Loucy (cell line): ENCODE results near the gene GRIK2.

Experiments
- H2AFZ ChIP-seq: fragments of 200-600 bp; sonication (generic); 2 replicates; pipeline ENCODE4 v1.6.0; 2016; ENCODE audit warnings: antibody characterized with exemption, mild to moderate bottlenecking, low read length, moderate library complexity
- H3F3A ChIP-seq: fragments of 200-600 bp; 2 replicates; pipeline ENCODE4 v1.6.0; 2016; ENCODE audit warnings: antibody characterized with exemption, low read depth, mild to moderate bottlenecking
- H3K27me3 ChIP-seq: fragments of 200-600 bp; sonication (generic); 2 replicates; pipeline ENCODE4 v1.6.1; 2014; ENCODE audit warnings: low read length, mild to moderate bottlenecking; ENCODE audit not compliant: insufficient read depth, poor library complexity, severe bottlenecking
- H3K36me3 ChIP-seq: fragments of 200-600 bp; sonication (generic); 2 replicates; pipeline ENCODE4 v1.6.1; 2016; ENCODE audit warnings: low read length; ENCODE audit not compliant: insufficient read depth
- H3K4me1 ChIP-seq: fragments of 200-600 bp; sonication (generic); 2 replicates; pipeline ENCODE4 v1.5.1; 2014; ENCODE audit warnings: low read length, mild to moderate bottlenecking; ENCODE audit not compliant: insufficient read depth, poor library complexity, severe bottlenecking
- H3K4me2 ChIP-seq: fragments of 200-600 bp; sonication (generic); 2 replicates; pipeline ENCODE4 v1.6.0; 2014; ENCODE audit warnings: antibody characterized with exemption, low read length, low read depth, mild to moderate bottlenecking; ENCODE audit not compliant: poor library complexity, severe bottlenecking
- H3K4me3 ChIP-seq: fragments of 200-600 bp; sonication (generic); 2 replicates; pipeline ENCODE4 v1.5.1; 2014; ENCODE audit warnings: low read length, mild to moderate bottlenecking, mixed read lengths; ENCODE audit not compliant: poor library complexity, severe bottlenecking
- H3K79me2 ChIP-seq: fragments of 200-600 bp; sonication (generic); 2 replicates; pipeline ENCODE4 v1.6.1; 2014; ENCODE audit warnings: low read length; ENCODE audit not compliant: insufficient read depth
- H3K9ac ChIP-seq: fragments of 200-600 bp; sonication (generic); 2 replicates; pipeline ENCODE4 v1.6.0; 2014; ENCODE audit warnings: mild to moderate bottlenecking, low read depth, low read length, moderate library complexity; ENCODE audit not compliant: poor library complexity, severe bottlenecking
- H3K9me2 ChIP-seq: fragments of 200-600 bp; sonication (generic); replicated peaks from 2 replicates; pipeline ENCODE4 v1.6.1; 2016; ENCODE audit warnings: low read depth, low read length, mixed read lengths
- H3K9me3 ChIP-seq: fragments of 200-600 bp; sonication (generic); 2 replicates; pipeline ENCODE4 v1.6.1; 2014; ENCODE audit warnings: mild to moderate bottlenecking, antibody characterized with exemption, low read length, low read depth; ENCODE audit not compliant: insufficient read depth
- H4K20me1 ChIP-seq: fragments of 200-600 bp; sonication (generic); 2 replicates; pipeline ENCODE4 v1.6.0; 2014; ENCODE audit warnings: antibody characterized with exemption, low read length, mild to moderate bottlenecking; ENCODE audit not compliant: insufficient read depth, poor library complexity, severe bottlenecking
- EZH2phosphoT487 ChIP-seq: fragments of 200-600 bp; IDR thresholded peaks from 2 replicates; pipeline ENCODE4 v1.6.1; 2018; ENCODE audit warnings: antibody characterized with exemption, mild to moderate bottlenecking, moderate library complexity, borderline replicate concordance
- TF ChIP-seq, protein P1 (sequence below): fragments of 200-600 bp; sonication (generic); conservative IDR thresholded peaks from 2 replicates; pipeline ENCODE4 v1.5.1; 2014; ENCODE audit warnings: mild to moderate bottlenecking, antibody characterized with exemption, low read length

GRIK2 gene

DNA sequence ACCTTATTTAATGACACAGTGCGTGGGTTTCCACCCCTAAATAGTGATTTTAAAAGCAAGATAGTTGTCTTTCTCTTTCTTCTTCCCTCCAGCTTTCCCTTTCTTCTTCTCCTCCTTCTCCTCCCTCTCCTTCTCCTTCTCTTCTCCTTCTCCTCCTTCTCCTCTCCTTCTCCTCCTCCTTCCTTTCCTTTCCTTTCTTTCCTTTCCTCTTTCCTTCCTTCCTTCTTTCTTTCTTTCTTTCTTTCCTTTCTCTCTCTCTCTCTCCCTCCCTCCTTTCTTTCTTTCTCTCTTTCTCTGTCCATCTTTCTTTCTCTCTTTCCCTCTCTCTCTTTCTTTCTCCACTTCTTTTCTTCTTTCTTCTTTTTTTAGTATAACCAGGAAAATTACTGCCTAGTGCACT, 670.6 kb downstream of the GRIK2 start:
- H3K4me3 ChIP-seq = no peak overlapping the region
- no peaks in the 10 kb centered on the region for H3K9me2 ChIP-seq
- no peaks in the 10 kb centered on the region for H3K4me1 ChIP-seq
- no peak overlapping the region for H3K4me2 ChIP-seq
- no peaks in the 10 kb centered on the region for H3K27me3 ChIP-seq
- H2AFZ ChIP-seq = no peak overlapping the region
- TF ChIP-seq EZH2phosphoT487 = no peak
- TF ChIP-seq, protein P1, sequence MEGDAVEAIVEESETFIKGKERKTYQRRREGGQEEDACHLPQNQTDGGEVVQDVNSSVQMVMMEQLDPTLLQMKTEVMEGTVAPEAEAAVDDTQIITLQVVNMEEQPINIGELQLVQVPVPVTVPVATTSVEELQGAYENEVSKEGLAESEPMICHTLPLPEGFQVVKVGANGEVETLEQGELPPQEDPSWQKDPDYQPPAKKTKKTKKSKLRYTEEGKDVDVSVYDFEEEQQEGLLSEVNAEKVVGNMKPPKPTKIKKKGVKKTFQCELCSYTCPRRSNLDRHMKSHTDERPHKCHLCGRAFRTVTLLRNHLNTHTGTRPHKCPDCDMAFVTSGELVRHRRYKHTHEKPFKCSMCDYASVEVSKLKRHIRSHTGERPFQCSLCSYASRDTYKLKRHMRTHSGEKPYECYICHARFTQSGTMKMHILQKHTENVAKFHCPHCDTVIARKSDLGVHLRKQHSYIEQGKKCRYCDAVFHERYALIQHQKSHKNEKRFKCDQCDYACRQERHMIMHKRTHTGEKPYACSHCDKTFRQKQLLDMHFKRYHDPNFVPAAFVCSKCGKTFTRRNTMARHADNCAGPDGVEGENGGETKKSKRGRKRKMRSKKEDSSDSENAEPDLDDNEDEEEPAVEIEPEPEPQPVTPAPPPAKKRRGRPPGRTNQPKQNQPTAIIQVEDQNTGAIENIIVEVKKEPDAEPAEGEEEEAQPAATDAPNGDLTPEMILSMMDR = no peak
- no peaks in the 10 kb centered on the region for H3F3A ChIP-seq
- no peaks in the 10 kb centered on the region for H4K20me1 ChIP-seq
- no peaks in the 10 kb centered on the region for H3K36me3 ChIP-seq
- H3K79me2 ChIP-seq = no peaks in the 10 kb centered on the region
- H3K9me3 ChIP-seq = no peaks in the 10 kb centered on the region
- H3K9ac ChIP-seq = no peak overlapping the region

DNA sequence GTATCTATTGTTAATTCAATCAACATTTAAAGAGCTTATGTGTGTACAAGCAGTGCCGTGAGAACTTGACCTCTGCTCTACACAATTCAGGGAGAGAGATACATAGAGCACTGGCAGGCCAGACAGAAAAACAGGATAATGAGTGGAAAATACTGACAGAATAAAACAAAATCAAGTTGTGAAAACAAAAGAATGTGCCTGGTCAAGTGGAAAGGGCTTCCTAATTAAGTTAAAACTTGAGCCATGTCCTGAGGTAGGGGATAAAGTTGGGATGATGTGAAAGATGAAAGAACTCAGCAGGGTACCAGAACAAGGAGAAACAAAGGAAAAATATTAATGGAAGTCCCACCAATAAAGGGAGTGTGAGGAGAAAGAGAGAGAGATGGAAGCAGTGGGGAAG, 672.8 kb downstream of the GRIK2 start:
- no peaks in the 10 kb centered on the region for H3K9me3 ChIP-seq
- H3K36me3 ChIP-seq = no peaks in the 10 kb centered on the region
- no peaks in the 10 kb centered on the region for H3K79me2 ChIP-seq
- H3K4me3 ChIP-seq = no peak overlapping the region
- no peaks in the 10 kb centered on the region for H3K27me3 ChIP-seq
- no peak overlapping the region for H3K4me2 ChIP-seq
- no peaks in the 10 kb centered on the region for H3K9me2 ChIP-seq
- no peak overlapping the region for H2AFZ ChIP-seq
- no peak overlapping the region for H3K9ac ChIP-seq
- TF ChIP-seq EZH2phosphoT487 = no peak
- TF ChIP-seq, protein P1 = no peak
- H3K4me1 ChIP-seq = no peaks in the 10 kb centered on the region
- no peaks in the 10 kb centered on the region for H4K20me1 ChIP-seq
- H3F3A ChIP-seq = no peaks in the 10 kb centered on the region

DNA sequence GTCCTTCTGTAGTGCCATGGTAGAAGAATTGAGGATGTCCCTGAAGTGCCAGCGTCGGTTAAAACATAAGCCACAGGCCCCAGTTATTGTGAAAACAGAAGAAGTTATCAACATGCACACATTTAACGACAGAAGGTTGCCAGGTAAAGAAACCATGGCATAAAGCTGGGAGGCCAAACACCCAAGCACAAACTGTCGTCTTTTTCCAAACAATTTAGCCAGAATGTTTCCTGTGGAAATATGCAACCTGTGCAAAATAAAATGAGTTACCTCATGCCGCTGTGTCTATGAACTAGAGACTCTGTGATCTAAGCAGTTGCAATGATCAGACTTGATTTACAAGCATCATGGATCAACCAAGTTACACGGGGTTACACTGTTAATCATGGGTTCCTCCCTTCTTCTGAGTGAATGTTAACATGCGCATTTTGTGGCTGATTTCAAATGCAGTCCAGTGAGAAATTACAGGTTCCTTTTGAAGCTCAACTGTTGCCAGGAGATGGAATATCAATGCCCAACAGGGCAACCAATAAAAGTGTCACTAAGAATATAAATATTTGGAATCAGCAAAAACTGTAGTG, 674.9 kb downstream of the GRIK2 start:
- Histone ChIP-seq H3K4me1 (no peaks in the 10 kb centered on the region), H3K9me2 (no peaks in the 10 kb centered on the region), H3F3A (no peaks in the 10 kb centered on the region), H4K20me1 (no peaks in the 10 kb centered on the region), H3K4me2 (no peak overlapping the region), H3K27me3 (no peaks in the 10 kb centered on the region), H3K4me3 (no peak overlapping the region), H3K79me2 (no peaks in the 10 kb centered on the region), H2AFZ (no peak overlapping the region), H3K9me3 (no peaks in the 10 kb centered on the region), H3K9ac (no peak overlapping the region), H3K36me3 (no peaks in the 10 kb centered on the region)
- TF ChIP-seq EZH2phosphoT487 = no peak
- TF ChIP-seq, protein P1 = no peak
